WTC11 (cell line): ENCODE results near the gene GMIP. TPM values are rescaled to one million over a fixed set of nuclear protein-coding genes. Genes with fewer than 3 reads are reported as not detected.

Experiments used
- ATAC-seq: fragments of 200-7000 bp; cut with Tn5 transposase; 2 replicates; pipeline ENCODE4 v1.10.0; 2021; ENCODE audit warnings: mild to moderate bottlenecking, moderate library complexity
- CTCF ChIA-PET: fragments of 300-600 bp; sonication (Branson Sonifier 250); formaldehyde crosslinking; loops from one replicate; lab custom pipeline; 2021; ENCODE audit warnings: antibody characterized with exemption; lab: Charles Lee
- POLR2A ChIA-PET: fragments of 350-600 bp; sonication (Branson Sonifier 250); formaldehyde crosslinking; loops from one replicate; lab custom pipeline; 2021; ENCODE audit warnings: antibody characterized with exemption; lab: Charles Lee
- DNase-seq: peaks from one replicate; pipeline ENCODE4 v3.0.0; 2021; ENCODE audit warnings: low spot score
- H3K27ac Mint-ChIP-seq: 2 replicates; pipeline ENCODE4 v1.8.0; 2021; ENCODE audit warnings: mixed read lengths
- H3K27me3 Mint-ChIP-seq: 2 replicates; pipeline ENCODE4 v1.8.0; 2021; ENCODE audit warnings: low read depth, mild to moderate bottlenecking, moderate library complexity, mixed read lengths
- H3K36me3 Mint-ChIP-seq: 2 replicates; pipeline ENCODE4 v1.8.0; 2021; ENCODE audit warnings: mixed read lengths
- H3K4me1 Mint-ChIP-seq: 2 replicates; pipeline ENCODE4 v1.8.0; 2022; ENCODE audit warnings: mixed read lengths
- H3K4me3 Mint-ChIP-seq: 2 replicates; pipeline ENCODE4 v1.8.0; 2021; ENCODE audit warnings: mild to moderate bottlenecking, moderate library complexity, mixed read lengths
- H3K9me3 Mint-ChIP-seq: 2 replicates; pipeline ENCODE4 v1.8.0; 2021; ENCODE audit warnings: mixed read lengths
- AR ChIP-seq: fragments of 250-450 bp; sonication (Bioruptor Pico); IDR thresholded peaks from 2 replicates; pipeline ENCODE4 v1.9.0; 2021; ENCODE audit warnings: mild to moderate bottlenecking
- ATF1 ChIP-seq: sonication (generic); formaldehyde crosslinking; IDR thresholded peaks from 2 replicates; pipeline ENCODE4 v1.8.1; 2023; ENCODE audit warnings: mild to moderate bottlenecking, moderate library complexity, missing genetic modification reagents
- ATF6 ChIP-seq: sonication (generic); formaldehyde crosslinking; IDR thresholded peaks from 2 replicates; pipeline ENCODE4 v1.8.1; 2023; ENCODE audit warnings: mild to moderate bottlenecking, missing genetic modification reagents
- CBFB ChIP-seq: sonication (generic); formaldehyde crosslinking; IDR thresholded peaks from 2 replicates; pipeline ENCODE4 v1.8.1; 2022; ENCODE audit warnings: mild to moderate bottlenecking, low read depth, missing genetic modification reagents
- CTCF ChIP-seq: fragments of 200-600 bp; IDR thresholded peaks from 2 replicates; pipeline ENCODE4 v1.8.0; 2022; ENCODE audit warnings: antibody characterized with exemption
- EMX1 ChIP-seq: fragments of 250-450 bp; sonication (Bioruptor Pico); IDR thresholded peaks from 2 replicates; pipeline ENCODE4 v1.8.0; 2021; ENCODE audit warnings: mild to moderate bottlenecking
- FOXJ3 ChIP-seq: sonication (generic); formaldehyde crosslinking; IDR thresholded peaks from 2 replicates; pipeline ENCODE4 v1.9.0; 2021; ENCODE audit warnings: missing genetic modification reagents, mild to moderate bottlenecking, borderline replicate concordance
- JAZF1 ChIP-seq: fragments of 250-450 bp; sonication (Bioruptor Pico); IDR thresholded peaks from 2 replicates; pipeline ENCODE4 v1.9.0; 2021; ENCODE audit warnings: moderate library complexity, mild to moderate bottlenecking, inconsistent platforms
- MAX ChIP-seq: sonication (generic); formaldehyde crosslinking; IDR thresholded peaks from 2 replicates; pipeline ENCODE4 v1.8.0; 2022; ENCODE audit warnings: mild to moderate bottlenecking, missing genetic modification reagents
- MYBL2 ChIP-seq: sonication (generic); formaldehyde crosslinking; IDR thresholded peaks from 2 replicates; pipeline ENCODE4 v1.8.1; 2023; ENCODE audit warnings: mild to moderate bottlenecking, moderate library complexity, missing genetic modification reagents
- NFATC4 ChIP-seq: fragments of 250-450 bp; sonication (Bioruptor Pico); IDR thresholded peaks from 2 replicates; pipeline ENCODE4 v1.9.0; 2021; ENCODE audit warnings: mild to moderate bottlenecking
- NFE2L1 ChIP-seq: sonication (generic); formaldehyde crosslinking; IDR thresholded peaks from 2 replicates; pipeline ENCODE4 v1.8.1; 2023; ENCODE audit warnings: missing genetic modification reagents
- NR2C2 ChIP-seq: sonication (generic); formaldehyde crosslinking; IDR thresholded peaks from 2 replicates; pipeline ENCODE4 v1.8.0; 2022; ENCODE audit warnings: mild to moderate bottlenecking, missing genetic modification reagents
- PRRX2 ChIP-seq: fragments of 250-450 bp; sonication (Bioruptor Pico); IDR thresholded peaks from 2 replicates; pipeline ENCODE4 v1.8.0; 2021; ENCODE audit warnings: mild to moderate bottlenecking
- RELA ChIP-seq: sonication (generic); formaldehyde crosslinking; IDR thresholded peaks from 2 replicates; pipeline ENCODE4 v1.8.1; 2022; ENCODE audit warnings: missing genetic modification reagents, mild to moderate bottlenecking, borderline replicate concordance
- SOX15 ChIP-seq: fragments of 250-450 bp; sonication (Bioruptor Pico); IDR thresholded peaks from 2 replicates; pipeline ENCODE4 v1.9.0; 2021; ENCODE audit warnings: mild to moderate bottlenecking
- SP1 ChIP-seq: sonication (generic); formaldehyde crosslinking; conservative IDR thresholded peaks from 2 replicates; pipeline ENCODE4 v1.8.1; 2022; ENCODE audit warnings: missing genetic modification reagents
- TP53 ChIP-seq: sonication (generic); formaldehyde crosslinking; IDR thresholded peaks from 2 replicates; pipeline ENCODE4 v1.8.1; 2023; ENCODE audit warnings: mild to moderate bottlenecking, missing genetic modification reagents
- ZNF121 ChIP-seq: sonication (generic); formaldehyde crosslinking; IDR thresholded peaks from 2 replicates; pipeline ENCODE4 v1.8.0; 2023; ENCODE audit warnings: missing genetic modification reagents
- ZNF138 ChIP-seq: sonication (generic); formaldehyde crosslinking; conservative IDR thresholded peaks from 2 replicates; pipeline ENCODE4 v1.8.1; 2022; ENCODE audit warnings: mild to moderate bottlenecking, moderate library complexity, missing genetic modification reagents
- ZNF232 ChIP-seq: sonication (generic); formaldehyde crosslinking; IDR thresholded peaks from 2 replicates; pipeline ENCODE4 v1.8.0; 2022; ENCODE audit warnings: mild to moderate bottlenecking, missing genetic modification reagents
- ZNF396 ChIP-seq: fragments of 250-450 bp; sonication (Bioruptor Pico); IDR thresholded peaks from 2 replicates; pipeline ENCODE4 v1.8.0; 2021; ENCODE audit warnings: mild to moderate bottlenecking, moderate library complexity, borderline replicate concordance
- ZNF416 ChIP-seq: fragments of 250-450 bp; sonication (Bioruptor Pico); IDR thresholded peaks from 2 replicates; pipeline ENCODE4 v1.9.0; 2021; ENCODE audit warnings: mild to moderate bottlenecking, inconsistent platforms
- ZNF671 ChIP-seq: fragments of 250-450 bp; sonication (Bioruptor Pico); IDR thresholded peaks from 2 replicates; pipeline ENCODE4 v1.8.0; 2021; ENCODE audit warnings: mild to moderate bottlenecking
- ZSCAN18 ChIP-seq: fragments of 250-450 bp; sonication (Bioruptor Pico); IDR thresholded peaks from 2 replicates; pipeline ENCODE4 v2.1.2; 2022; ENCODE audit warnings: mild to moderate bottlenecking, moderate library complexity
- total RNA-seq: library from RNA; stranded (reverse); gene quantifications from 3 replicates; pipeline ENCODE4 v1.2.3, GENCODE V29; 2021

The GMIP gene
- total RNA-seq, 1 experiment from 2014 or later, result 23.0 TPM

- Mint-ChIP-seq H3K36me3 (no peaks in the 10 kb centered on the region), H3K27me3 (no peaks in the 10 kb centered on the region), H3K4me3 (no peak overlapping the region), H3K27ac (no peak overlapping the region), H3K4me1 (peaks cover 22% of the 10 kb centered on the region), H3K9me3 (no peaks in the 10 kb centered on the region)
- POLR2A ChIA-PET, result no interaction called here
- no peak for DNase-seq
- CTCF ChIA-PET, result interaction anchor here (0.9 kb wide), 1 partner anchor 44 kb away, joined by 3 read pairs; no protein-coding TSS in a partner anchor
- ATAC-seq, result no peak
- TF ChIP-seq PRRX2 (CRISPR knock-in tag) (no peak), NR2C2 (CRISPR knock-in tag) (no peak), CBFB (CRISPR knock-in tag) (no peak), ATF6 (CRISPR knock-in tag) (no peak), EMX1 (no peak), SP1 (CRISPR knock-in tag) (no peak), TP53 (no peak), ZNF396 (CRISPR knock-in tag) (no peak), ZNF416 (CRISPR knock-in tag) (no peak), ZNF671 (CRISPR knock-in tag) (no peak)
Measured at GRCh38 chr19:19597809-19598306, 45.6 kb downstream of the GMIP start.

GRCh38 chr19:19595171-19595701 lies 48.2 kb downstream of the GMIP start:
- no peak for DNase-seq
- H3K27me3 Mint-ChIP-seq, result no peaks in the 10 kb centered on the region
- H3K4me3 Mint-ChIP-seq, result no peak overlapping the region
- peaks cover 22% of the 10 kb centered on the region for H3K4me1 Mint-ChIP-seq
- no peaks in the 10 kb centered on the region for H3K36me3 Mint-ChIP-seq
- no peak for TF ChIP-seq ZNF232
- no peak for TF ChIP-seq NFE2L1 (CRISPR knock-in tag)
- no peak for TF ChIP-seq ZNF138 (CRISPR knock-in tag)
- TF ChIP-seq CTCF, result no peak
- no peak for TF ChIP-seq ZSCAN18 (CRISPR knock-in tag)
- no peak for TF ChIP-seq ZNF121
- no peak for TF ChIP-seq EMX1
- TF ChIP-seq, all 79 proteins: peak for 0
- CTCF ChIA-PET, result interaction anchor here (1.1 to 5.6 kb wide), 2 partner anchors 41 to 49 kb away, joined by 4 to 22 read pairs; partner anchors contain the start of gene GMIP
- POLR2A ChIA-PET, result no interaction called here
- no peak overlapping the region for H3K27ac Mint-ChIP-seq
- no peak for ATAC-seq
- H3K9me3 Mint-ChIP-seq, result no peaks in the 10 kb centered on the region

- CTCF ChIA-PET, result interaction anchor here (5.6 kb wide), 1 partner anchor 40 kb away, joined by 22 read pairs; no protein-coding TSS in a partner anchor
- H3K27me3 Mint-ChIP-seq, result no peaks in the 10 kb centered on the region
- TF ChIP-seq ZNF232, result no peak
- TF ChIP-seq AR (CRISPR knock-in tag), result no peak
- TF ChIP-seq MYBL2 (CRISPR knock-in tag), result no peak
- TF ChIP-seq RELA (CRISPR knock-in tag), result no peak
- TF ChIP-seq SOX15, result no peak
- TF ChIP-seq MAX (CRISPR knock-in tag), result no peak
- TF ChIP-seq PRRX2 (CRISPR knock-in tag), result no peak
- no peak for TF ChIP-seq ATF1
- no peak for TF ChIP-seq NFE2L1 (CRISPR knock-in tag)
- TF ChIP-seq JAZF1 (CRISPR knock-in tag), result no peak
- TF ChIP-seq ZSCAN18 (CRISPR knock-in tag), result no peak
- no peak for TF ChIP-seq NFATC4 (CRISPR knock-in tag)
- TF ChIP-seq FOXJ3 (CRISPR knock-in tag), result no peak
- TF ChIP-seq, all 79 proteins: peak for 0
- Mint-ChIP-seq H3K27ac (no peak overlapping the region), H3K9me3 (no peaks in the 10 kb centered on the region), H3K4me1 (peaks cover 22% of the 10 kb centered on the region), H3K36me3 (no peaks in the 10 kb centered on the region), H3K4me3 (no peak overlapping the region)
- POLR2A ChIA-PET, result no interaction called here
- no peak for DNase-seq
- ATAC-seq, result no peak
Measured at GRCh38 chr19:19594381-19594780, 49.1 kb downstream of the GMIP start.
